ENCODE measurements around the gene ADAMTSL3. TPM values are rescaled to one million over a fixed set of nuclear protein-coding genes. Genes with fewer than 3 reads are reported as not detected.

The ADAMTSL3 gene
- total RNA-seq, 2 donors from 2014 or later, result not detected

- H3K4me1 Mint-ChIP-seq, result no peaks in the 10 kb centered on the region
- no peak overlapping the region for H3K27ac Mint-ChIP-seq
- no peak for DNase-seq
- H3K4me3 Mint-ChIP-seq, result no peak overlapping the region
- H3K36me3 Mint-ChIP-seq (ENCODE audit: low read depth), result no peaks in the 10 kb centered on the region
- H3K9me3 ChIP-seq (ENCODE audit: control insufficient read depth, low read length, poor library complexity, severe bottlenecking), result no peaks in the 10 kb centered on the region
- ATAC-seq, result no peak
- peaks cover 8% of the 10 kb centered on the region for H3K27me3 Mint-ChIP-seq
These were observed 250.5 kb downstream of the ADAMTSL3 start for GRCh38 chr15:83904107-83905040.

DNA sequence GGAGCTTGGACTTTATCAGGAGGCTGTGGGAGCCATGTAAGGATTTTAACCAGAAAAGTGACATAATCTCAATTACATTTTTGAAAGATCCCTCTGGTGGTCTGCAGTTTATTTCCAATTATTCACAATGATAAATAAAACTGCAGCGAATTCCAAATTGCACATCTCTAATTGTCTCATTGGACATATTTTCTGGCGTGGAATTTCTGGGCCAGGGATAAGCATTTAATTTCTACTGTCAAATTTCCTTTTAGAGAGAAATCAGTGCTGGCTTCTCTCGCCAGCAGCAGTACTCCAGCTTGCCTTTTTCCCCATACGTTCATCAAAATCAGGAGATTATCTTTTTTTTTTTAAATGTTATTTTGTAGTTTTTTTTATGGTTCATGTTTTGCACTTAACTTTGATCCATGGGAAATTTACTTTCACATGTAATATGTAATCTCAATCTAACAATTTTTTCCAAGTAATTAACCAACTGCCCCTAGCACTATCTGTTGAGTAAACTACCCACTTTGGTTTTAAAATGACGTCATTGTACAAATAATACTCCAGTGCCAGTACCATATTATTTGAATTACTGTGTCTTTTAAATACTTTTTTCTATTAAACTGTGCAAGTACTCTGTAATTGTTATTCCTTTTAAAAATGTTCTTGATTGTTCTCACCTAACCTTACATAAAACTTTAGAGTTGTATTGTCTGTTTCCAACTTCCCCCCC, 251.8 kb downstream of the ADAMTSL3 start:
- no peaks in the 10 kb centered on the region for H3K9me3 ChIP-seq (ENCODE audit: control insufficient read depth, low read length, poor library complexity, severe bottlenecking)
- Mint-ChIP-seq H3K27ac (no peak overlapping the region), H3K36me3 (ENCODE audit: low read depth) (no peaks in the 10 kb centered on the region), H3K27me3 (peaks cover 8% of the 10 kb centered on the region), H3K4me3 (no peak overlapping the region), H3K4me1 (no peaks in the 10 kb centered on the region)
- no peak for ATAC-seq
- no peak for DNase-seq

GRCh38 chr15:83911345-83911744, 257.4 kb downstream of the ADAMTSL3 start:
- Mint-ChIP-seq H3K4me1 (no peaks in the 10 kb centered on the region), H3K27ac (no peak overlapping the region), H3K4me3 (no peak overlapping the region), H3K36me3 (ENCODE audit: low read depth) (no peaks in the 10 kb centered on the region), H3K27me3 (peaks cover 6% of the 10 kb centered on the region)
- ATAC-seq, result no peak
- H3K9me3 ChIP-seq (ENCODE audit: control insufficient read depth, low read length, poor library complexity, severe bottlenecking), result no peaks in the 10 kb centered on the region
- no peak for DNase-seq

DNA sequence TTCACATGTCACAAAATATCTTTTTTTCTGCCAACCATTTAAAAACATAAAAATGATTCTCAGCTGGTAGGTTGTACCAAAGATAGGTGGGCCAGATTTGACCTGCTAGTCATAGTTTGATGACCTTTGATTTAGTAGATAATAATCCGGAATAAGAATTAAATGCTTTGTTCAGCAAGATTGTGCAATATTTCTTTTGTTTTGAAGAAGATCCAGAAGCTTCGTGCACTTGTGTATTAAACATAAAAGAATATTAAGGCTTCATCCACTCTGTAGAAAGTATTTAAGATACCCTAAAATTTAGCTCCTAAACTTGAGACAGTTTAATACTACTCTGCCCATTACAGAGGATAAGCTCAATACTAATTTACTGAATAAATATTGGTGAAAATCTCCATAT, 258.4 kb downstream of the ADAMTSL3 start:
- ATAC-seq (no peak), DNase-seq (no peak)
- peaks cover 6% of the 10 kb centered on the region for H3K27me3 Mint-ChIP-seq

DNA sequence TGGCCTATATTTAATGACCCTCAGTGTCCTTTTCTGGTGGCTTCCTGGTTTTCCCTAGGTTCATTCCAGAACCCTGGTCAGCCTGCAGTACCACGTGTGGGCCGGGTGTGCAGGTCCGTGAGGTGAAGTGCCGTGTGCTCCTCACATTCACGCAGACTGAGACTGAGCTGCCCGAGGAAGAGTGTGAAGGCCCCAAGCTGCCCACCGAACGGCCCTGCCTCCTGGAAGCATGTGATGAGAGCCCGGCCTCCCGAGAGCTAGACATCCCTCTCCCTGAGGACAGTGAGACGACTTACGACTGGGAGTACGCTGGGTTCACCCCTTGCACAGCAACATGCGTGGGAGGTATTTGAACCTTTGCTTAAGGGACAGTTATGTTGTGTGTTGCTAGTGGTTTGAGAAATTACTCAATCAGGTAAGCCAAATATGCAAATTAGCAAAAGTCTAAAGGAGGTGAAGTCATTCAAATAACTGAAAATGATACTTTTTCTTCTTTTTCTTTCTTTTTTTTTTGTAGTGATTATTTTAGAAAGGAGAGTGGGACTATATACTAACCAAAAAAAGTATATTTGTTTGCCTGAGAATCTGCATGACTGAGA, 259.2 kb downstream of the ADAMTSL3 start:
- ATAC-seq (no peak), DNase-seq (no peak)
- no peak overlapping the region for H3K4me3 Mint-ChIP-seq
- no peaks in the 10 kb centered on the region for H3K4me1 Mint-ChIP-seq
- no peak overlapping the region for H3K27ac Mint-ChIP-seq
- no peaks in the 10 kb centered on the region for H3K36me3 Mint-ChIP-seq (ENCODE audit: low read depth)
- H3K9me3 ChIP-seq (ENCODE audit: control insufficient read depth, low read length, poor library complexity, severe bottlenecking), result no peaks in the 10 kb centered on the region
- peaks cover 6% of the 10 kb centered on the region for H3K27me3 Mint-ChIP-seq

More for the DNA sequence above, 258.4 kb downstream of the ADAMTSL3 start:
- H3K27ac Mint-ChIP-seq, result no peak overlapping the region
- no peaks in the 10 kb centered on the region for H3K4me1 Mint-ChIP-seq
- H3K4me3 Mint-ChIP-seq, result no peak overlapping the region
- H3K9me3 ChIP-seq (ENCODE audit: control insufficient read depth, low read length, poor library complexity, severe bottlenecking), result no peaks in the 10 kb centered on the region
- no peaks in the 10 kb centered on the region for H3K36me3 Mint-ChIP-seq (ENCODE audit: low read depth)

DNA sequence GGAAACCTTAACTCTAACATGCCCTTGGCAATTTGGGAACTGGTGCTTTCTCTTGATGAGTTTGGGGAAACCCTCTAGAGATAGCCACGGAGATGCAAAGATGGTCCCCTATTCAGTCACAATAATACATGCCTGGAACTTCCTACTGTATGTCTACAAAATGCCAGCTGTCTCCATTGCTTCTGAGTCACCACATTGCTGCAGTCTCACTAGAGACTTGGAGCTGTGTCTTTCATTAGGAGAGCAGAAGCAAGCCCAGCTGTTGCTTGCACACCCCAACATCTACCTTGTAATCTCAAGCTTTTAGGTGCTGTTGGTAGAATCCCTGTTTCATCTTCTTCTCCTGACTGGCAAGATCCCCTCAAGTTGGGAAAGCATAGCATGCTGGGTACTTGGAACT, 261.0 kb downstream of the ADAMTSL3 start:
- Mint-ChIP-seq H3K4me3 (no peak overlapping the region), H3K27me3 (peaks cover 6% of the 10 kb centered on the region), H3K36me3 (ENCODE audit: low read depth) (no peaks in the 10 kb centered on the region), H3K4me1 (peaks cover 3% of the 10 kb centered on the region), H3K27ac (no peak overlapping the region)
- DNase-seq, result no peak
- ATAC-seq, result no peak
- H3K9me3 ChIP-seq (ENCODE audit: control insufficient read depth, low read length, poor library complexity, severe bottlenecking), result no peaks in the 10 kb centered on the region

DNA sequence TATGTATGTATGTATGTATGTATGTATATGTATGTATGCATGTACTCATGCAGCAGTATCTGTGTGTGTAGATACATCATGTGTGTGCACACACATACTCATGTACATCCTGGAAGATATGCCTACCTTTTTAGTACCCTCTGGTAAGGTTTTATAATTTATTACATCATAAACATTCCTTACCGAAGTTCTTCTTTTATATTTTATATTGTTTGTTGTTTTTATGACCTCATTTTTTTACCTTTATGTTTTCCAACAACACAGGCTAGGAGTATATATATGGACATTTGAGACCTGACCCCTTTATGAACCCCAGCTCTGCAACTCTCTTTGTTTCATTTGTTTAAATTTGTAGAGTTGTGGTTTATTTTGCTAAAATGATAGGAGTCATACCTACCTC, 263.5 kb downstream of the ADAMTSL3 start:
- Mint-ChIP-seq H3K4me3 (no peak overlapping the region), H3K27me3 (no peaks in the 10 kb centered on the region), H3K36me3 (ENCODE audit: low read depth) (no peaks in the 10 kb centered on the region), H3K27ac (no peak overlapping the region), H3K4me1 (peaks cover 3% of the 10 kb centered on the region)
- ATAC-seq (no peak), DNase-seq (no peak)
- H3K9me3 ChIP-seq (ENCODE audit: control insufficient read depth, low read length, poor library complexity, severe bottlenecking), result no peaks in the 10 kb centered on the region

- H3K27me3 Mint-ChIP-seq, result no peaks in the 10 kb centered on the region
- no peak overlapping the region for H3K4me3 Mint-ChIP-seq
- peaks cover 3% of the 10 kb centered on the region for H3K4me1 Mint-ChIP-seq
- no peak overlapping the region for H3K27ac Mint-ChIP-seq
- H3K9me3 ChIP-seq (ENCODE audit: control insufficient read depth, low read length, poor library complexity, severe bottlenecking), result no peaks in the 10 kb centered on the region
- no peak for ATAC-seq
- no peak for DNase-seq
- no peaks in the 10 kb centered on the region for H3K36me3 Mint-ChIP-seq (ENCODE audit: low read depth)
These were observed 264.1 kb downstream of the ADAMTSL3 start for GRCh38 chr15:83918011-83918410.

DNA sequence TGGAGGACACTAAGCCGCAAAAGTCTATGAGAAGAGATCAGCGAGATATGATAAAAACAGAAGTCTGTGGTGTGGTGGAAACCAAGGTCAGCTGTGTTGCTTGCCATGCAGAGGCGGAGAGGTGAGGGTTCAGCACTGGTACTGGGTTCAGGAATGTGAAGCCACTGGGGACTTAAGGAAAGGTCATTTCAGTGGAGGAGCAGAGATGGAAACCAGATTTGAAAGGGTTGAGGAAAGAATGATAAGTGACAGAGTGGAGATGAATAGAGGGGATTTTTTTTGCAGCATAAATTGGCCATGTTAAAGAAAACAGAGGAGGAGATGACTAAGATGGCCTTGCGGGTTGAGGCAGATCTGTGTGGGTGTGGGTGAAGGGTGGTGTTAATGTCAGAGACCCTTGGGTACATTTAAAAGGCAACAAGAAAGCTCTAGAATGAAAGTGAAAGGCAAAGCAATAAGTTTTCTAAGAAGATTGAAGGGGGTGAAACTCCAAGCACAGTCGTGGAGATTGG, 265.5 kb downstream of the ADAMTSL3 start:
- no peak overlapping the region for H3K4me3 Mint-ChIP-seq
- H3K4me1 Mint-ChIP-seq, result peaks cover 3% of the 10 kb centered on the region
- DNase-seq (no peak), ATAC-seq (no peak)
- H3K9me3 ChIP-seq (ENCODE audit: control insufficient read depth, low read length, poor library complexity, severe bottlenecking), result no peaks in the 10 kb centered on the region
- H3K27me3 Mint-ChIP-seq, result no peaks in the 10 kb centered on the region
- H3K27ac Mint-ChIP-seq, result no peak overlapping the region
- no peaks in the 10 kb centered on the region for H3K36me3 Mint-ChIP-seq (ENCODE audit: low read depth)

DNA sequence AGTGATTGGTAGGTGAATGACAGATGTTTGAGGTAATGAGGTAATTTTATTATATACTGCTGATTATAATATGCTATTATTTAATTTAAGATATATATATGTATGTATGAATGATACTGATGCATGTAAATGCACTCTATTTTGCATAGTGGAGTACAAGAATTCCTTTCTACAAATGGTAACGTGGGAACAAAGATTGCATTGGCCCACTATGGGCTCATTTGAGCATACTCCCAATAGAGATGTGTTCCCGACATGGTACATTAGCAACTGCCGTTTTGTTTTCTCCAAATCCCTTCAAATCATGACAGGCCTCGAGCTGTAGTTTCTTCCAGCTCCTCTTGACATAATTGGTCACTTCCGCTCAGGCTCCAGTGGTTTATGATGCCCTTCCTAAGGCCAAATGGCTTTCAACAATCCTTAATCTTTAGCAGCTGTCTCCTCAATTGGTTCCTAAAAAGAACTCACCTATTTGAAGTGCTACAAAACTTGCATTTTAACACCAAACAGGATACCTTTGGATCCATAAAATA, 266.1 kb downstream of the ADAMTSL3 start:
- no peak overlapping the region for H3K4me3 Mint-ChIP-seq
- ATAC-seq, result no peak
- H3K27me3 Mint-ChIP-seq, result no peaks in the 10 kb centered on the region
- H3K9me3 ChIP-seq (ENCODE audit: control insufficient read depth, low read length, poor library complexity, severe bottlenecking), result no peaks in the 10 kb centered on the region
- H3K36me3 Mint-ChIP-seq (ENCODE audit: low read depth), result no peaks in the 10 kb centered on the region
- H3K27ac Mint-ChIP-seq, result no peak overlapping the region
- H3K4me1 Mint-ChIP-seq, result peaks cover 3% of the 10 kb centered on the region
- DNase-seq, result no peak

GRCh38 chr15:83922649-83923294, 268.8 kb downstream of the ADAMTSL3 start:
- Mint-ChIP-seq H3K27ac (no peak overlapping the region), H3K4me3 (no peak overlapping the region), H3K27me3 (no peaks in the 10 kb centered on the region), H3K36me3 (ENCODE audit: low read depth) (no peaks in the 10 kb centered on the region), H3K4me1 (peaks cover 3% of the 10 kb centered on the region)
- no peak for ATAC-seq
- H3K9me3 ChIP-seq (ENCODE audit: control insufficient read depth, low read length, poor library complexity, severe bottlenecking), result no peaks in the 10 kb centered on the region
- no peak for DNase-seq

DNA sequence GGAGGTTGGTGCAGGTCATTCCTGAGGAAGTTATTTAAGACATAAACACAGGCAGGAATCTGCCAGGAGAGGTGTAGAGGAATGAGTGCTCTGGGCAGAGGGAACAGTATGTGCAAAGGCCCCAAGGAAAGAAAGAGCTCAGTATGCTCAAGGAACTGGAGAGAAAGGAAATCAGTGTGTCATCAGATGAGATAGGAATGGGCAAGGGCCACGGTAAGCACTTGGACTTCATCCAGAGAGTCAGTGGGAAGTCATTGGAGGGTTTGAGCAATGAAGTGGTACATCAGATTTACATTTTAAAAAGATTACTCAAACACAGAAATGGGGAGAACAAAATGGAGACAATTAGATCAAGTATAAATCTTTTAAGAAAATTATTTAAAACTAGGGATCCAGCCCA, 272.2 kb downstream of the ADAMTSL3 start:
- Mint-ChIP-seq H3K36me3 (ENCODE audit: low read depth) (no peaks in the 10 kb centered on the region), H3K27ac (no peak overlapping the region), H3K4me3 (no peak overlapping the region), H3K4me1 (peaks cover 2% of the 10 kb centered on the region), H3K27me3 (peaks cover 8% of the 10 kb centered on the region)
- H3K9me3 ChIP-seq (ENCODE audit: control insufficient read depth, low read length, poor library complexity, severe bottlenecking), result no peaks in the 10 kb centered on the region
- no peak for DNase-seq
- no peak for ATAC-seq
